ENCODE results near the gene PANK4.

PANK4 gene

DNA sequence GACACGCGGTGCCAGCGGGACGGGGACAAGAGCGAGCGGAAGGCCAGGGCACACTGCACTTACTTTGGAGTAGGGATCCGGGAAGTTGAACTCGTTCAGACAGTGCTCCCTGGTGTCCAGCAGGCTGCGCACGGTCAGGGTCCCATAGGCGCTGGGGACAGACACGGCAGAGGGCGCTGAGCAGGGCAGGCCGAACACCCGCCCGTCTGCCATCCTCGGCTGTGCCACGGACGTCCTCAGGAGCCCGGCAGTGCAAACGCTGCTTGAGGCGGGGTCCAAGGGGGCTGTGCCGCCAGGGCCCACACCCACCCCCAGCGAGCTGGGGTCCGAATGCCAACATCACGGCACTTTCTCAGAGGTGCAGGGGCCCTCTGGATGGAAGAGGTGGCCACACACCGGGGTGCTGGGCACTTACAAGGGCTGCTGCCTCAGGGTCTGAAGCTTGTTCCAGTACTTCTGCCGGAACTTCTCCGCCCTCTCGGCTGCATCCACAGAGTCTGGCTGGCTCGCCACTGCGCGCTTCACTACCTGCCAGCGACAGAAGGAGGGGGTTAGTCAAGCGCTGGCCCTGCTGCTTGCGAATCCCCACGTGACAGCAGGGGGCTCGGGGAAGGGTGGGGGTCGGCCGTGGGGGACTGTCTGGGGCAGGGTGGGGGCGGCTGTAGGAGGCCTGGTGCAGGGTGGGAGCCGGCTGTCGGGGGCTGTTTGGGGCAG lies 12.3 kb downstream of the PANK4 start:
- H3K27ac ChIP-seq (ENCODE audit: insufficient read depth in 1 of 2, low read depth in 1 of 2, low read length in 2 of 2, poor library complexity in 1 of 2, severe bottlenecking in 2 of 2) = no peak overlapping the region
- 98% methylated on average over 33 of the region's 43 CpGs for WGBS (ENCODE audit: insufficient coverage)
- H3K4me3 ChIP-seq (ENCODE audit: control insufficient read depth in 1 of 7, extremely low read depth in 1 of 7, insufficient read depth in 4 of 7, low read depth in 2 of 7, low read length in 6 of 7) = no peak overlapping the region
- H3K9me3 ChIP-seq (ENCODE audit: control extremely low read depth in 1 of 5, control insufficient read depth in 4 of 5, insufficient read depth in 2 of 5, low read depth in 1 of 5, low read length in 4 of 5) = no peaks in the 10 kb centered on the region
- no peaks in the 10 kb centered on the region for H3K27me3 ChIP-seq (replicated peaks in 2 of 5; ENCODE audit: control insufficient read depth in 4 of 5, insufficient read depth in 5 of 5, low read length in 4 of 5)
- H3K4me1 ChIP-seq (ENCODE audit: control extremely low read depth in 1 of 4, control insufficient read depth in 4 of 4, insufficient read depth in 4 of 4, low read length in 3 of 4) = no peaks in the 10 kb centered on the region
- ChIA-PET CTCF (no interaction called here), POLR2A (no interaction called here)
- H3K36me3 ChIP-seq (ENCODE audit: control insufficient read depth in 4 of 4, insufficient read depth in 4 of 4, low read length in 3 of 4) = peaks cover 3 to 96% (median 75%) of the 10 kb centered on the region in 4 experiments
- DNase-seq = no peak

GRCh38 chr1:2512862-2513421 lies 13.5 kb downstream of the PANK4 start:
- DNase-seq = no peak
- H3K27ac ChIP-seq (ENCODE audit: insufficient read depth in 1 of 2, low read depth in 1 of 2, low read length in 2 of 2, poor library complexity in 1 of 2, severe bottlenecking in 2 of 2) = no peak overlapping the region
- H3K36me3 ChIP-seq (ENCODE audit: control insufficient read depth in 4 of 4, insufficient read depth in 4 of 4, low read length in 3 of 4) = peaks cover 4 to 96% (median 68%) of the 10 kb centered on the region in 4 experiments
- CTCF ChIA-PET = no interaction called here
- no peak overlapping the region for H3K4me3 ChIP-seq (ENCODE audit: control insufficient read depth in 1 of 7, extremely low read depth in 1 of 7, insufficient read depth in 4 of 7, low read depth in 2 of 7, low read length in 6 of 7)
- no peaks in the 10 kb centered on the region for H3K4me1 ChIP-seq (ENCODE audit: control extremely low read depth in 1 of 4, control insufficient read depth in 4 of 4, insufficient read depth in 4 of 4, low read length in 3 of 4)
- no peaks in the 10 kb centered on the region for H3K27me3 ChIP-seq (replicated peaks in 2 of 5; ENCODE audit: control insufficient read depth in 4 of 5, insufficient read depth in 5 of 5, low read length in 4 of 5)
- H3K9me3 ChIP-seq (ENCODE audit: control extremely low read depth in 1 of 5, control insufficient read depth in 4 of 5, insufficient read depth in 2 of 5, low read depth in 1 of 5, low read length in 4 of 5) = no peaks in the 10 kb centered on the region
- POLR2A ChIA-PET = no interaction called here
- WGBS (ENCODE audit: insufficient coverage) = 93% methylated on average over 28 of the region's 31 CpGs

DNA sequence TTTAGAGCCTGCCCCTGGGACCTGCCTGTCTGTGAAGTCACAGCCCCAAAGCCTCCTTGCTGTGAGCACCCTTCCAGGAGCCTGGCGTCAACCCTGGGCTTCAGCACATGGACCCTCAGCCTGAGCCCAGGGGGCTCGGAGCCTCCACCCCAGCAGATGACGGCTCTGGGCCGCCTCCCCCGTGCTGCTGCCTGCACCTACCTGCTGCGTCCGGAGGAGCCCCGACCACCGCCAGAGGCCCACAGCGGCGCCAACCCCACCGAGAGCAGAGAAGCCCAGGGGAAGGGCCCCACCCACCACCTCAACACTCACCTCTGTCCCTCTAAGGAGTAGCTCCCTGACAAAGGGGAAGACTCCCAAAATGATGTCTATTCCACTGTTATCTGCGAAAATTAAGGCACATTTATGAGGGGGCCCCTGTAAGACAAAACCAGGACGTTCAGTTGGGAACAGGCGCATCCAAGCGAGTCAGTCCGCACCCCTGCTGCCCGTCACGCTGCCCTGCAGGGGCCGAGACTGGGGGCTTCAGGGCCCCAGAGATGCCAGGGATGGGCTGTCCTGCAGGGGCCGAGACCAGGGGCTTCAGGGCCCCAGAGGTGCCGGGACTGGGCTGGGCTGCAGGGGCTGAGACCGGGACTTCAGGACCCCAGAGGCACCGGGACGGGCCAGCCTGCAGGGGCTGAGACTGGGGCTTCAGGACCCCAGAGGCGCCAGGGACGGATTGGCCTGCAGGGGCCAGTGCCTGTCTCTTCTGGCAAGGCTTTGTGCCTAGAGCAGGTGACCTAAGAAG lies 15.8 kb downstream of the PANK4 start:
- peaks cover 4 to 80% (median 55%) of the 10 kb centered on the region in 4 experiments for H3K36me3 ChIP-seq (ENCODE audit: control insufficient read depth in 4 of 4, insufficient read depth in 4 of 4, low read length in 3 of 4)
- H3K27me3 ChIP-seq (replicated peaks in 2 of 5; ENCODE audit: control insufficient read depth in 4 of 5, insufficient read depth in 5 of 5, low read length in 4 of 5) = no peaks in the 10 kb centered on the region
- CTCF ChIA-PET = interaction anchor here (1.4 kb wide), 1 partner anchor 23 kb away, joined by 3 read pairs; no protein-coding TSS in a partner anchor
- DNase-seq = no peak
- H3K27ac ChIP-seq (ENCODE audit: insufficient read depth in 1 of 2, low read depth in 1 of 2, low read length in 2 of 2, poor library complexity in 1 of 2, severe bottlenecking in 2 of 2) = no peak overlapping the region
- H3K9me3 ChIP-seq (ENCODE audit: control extremely low read depth in 1 of 5, control insufficient read depth in 4 of 5, insufficient read depth in 2 of 5, low read depth in 1 of 5, low read length in 4 of 5) = no peaks in the 10 kb centered on the region
- WGBS (ENCODE audit: insufficient coverage) = 98% methylated on average over 22 of the region's 27 CpGs
- no peak overlapping the region for H3K4me3 ChIP-seq (ENCODE audit: control insufficient read depth in 1 of 7, extremely low read depth in 1 of 7, insufficient read depth in 4 of 7, low read depth in 2 of 7, low read length in 6 of 7)
- POLR2A ChIA-PET = no interaction called here
- H3K4me1 ChIP-seq (ENCODE audit: control extremely low read depth in 1 of 4, control insufficient read depth in 4 of 4, insufficient read depth in 4 of 4, low read length in 3 of 4) = peaks cover 0 to 5% (median 2%) of the 10 kb centered on the region in 4 experiments

GRCh38 chr1:2509589-2509988 lies 16.8 kb downstream of the PANK4 start:
- Histone ChIP-seq H3K36me3 (ENCODE audit: control insufficient read depth in 4 of 4, insufficient read depth in 4 of 4, low read length in 3 of 4) (peaks cover 4 to 73% (median 47%) of the 10 kb centered on the region in 4 experiments), H3K27me3 (replicated peaks in 2 of 5; ENCODE audit: control insufficient read depth in 4 of 5, insufficient read depth in 5 of 5, low read length in 4 of 5) (peaks cover 0 to 2% (median 0%) of the 10 kb centered on the region in 5 experiments), H3K4me3 (ENCODE audit: control insufficient read depth in 1 of 7, extremely low read depth in 1 of 7, insufficient read depth in 4 of 7, low read depth in 2 of 7, low read length in 6 of 7) (no peak overlapping the region), H3K27ac (ENCODE audit: insufficient read depth in 1 of 2, low read depth in 1 of 2, low read length in 2 of 2, poor library complexity in 1 of 2, severe bottlenecking in 2 of 2) (no peak overlapping the region), H3K4me1 (ENCODE audit: control extremely low read depth in 1 of 4, control insufficient read depth in 4 of 4, insufficient read depth in 4 of 4, low read length in 3 of 4) (peaks cover 0 to 5% (median 2%) of the 10 kb centered on the region in 4 experiments), H3K9me3 (ENCODE audit: control extremely low read depth in 1 of 5, control insufficient read depth in 4 of 5, insufficient read depth in 2 of 5, low read depth in 1 of 5, low read length in 4 of 5) (no peaks in the 10 kb centered on the region)
- CTCF ChIA-PET = interaction anchor here (1.4 kb wide), 1 partner anchor 22 kb away, joined by 3 read pairs; no protein-coding TSS in a partner anchor
- WGBS (ENCODE audit: insufficient coverage) = 100% methylated on average over 8 of the region's 11 CpGs
- POLR2A ChIA-PET = no interaction called here
- DNase-seq = no peak

DNA sequence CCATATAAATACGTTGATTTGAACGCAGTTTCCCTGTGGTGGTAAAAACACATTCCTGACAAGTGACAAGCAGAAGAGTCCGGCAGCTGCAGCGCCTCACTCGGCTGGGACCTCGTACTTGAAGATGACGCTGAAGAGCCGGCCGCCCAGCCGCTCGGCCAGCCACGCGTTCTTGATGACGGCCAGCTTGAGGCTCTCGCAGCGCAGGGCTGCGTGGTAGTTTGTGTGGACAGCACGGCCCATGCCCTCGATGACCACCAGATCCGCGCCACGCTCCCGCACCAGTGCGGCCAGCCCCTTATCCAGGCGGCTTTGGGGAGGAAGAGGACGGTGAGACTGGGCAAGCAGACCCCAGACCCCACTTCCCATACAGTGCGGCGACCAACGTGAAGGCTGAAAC lies 17.6 kb downstream of the PANK4 start:
- Histone ChIP-seq H3K9me3 (ENCODE audit: control extremely low read depth in 1 of 5, control insufficient read depth in 4 of 5, insufficient read depth in 2 of 5, low read depth in 1 of 5, low read length in 4 of 5) (no peaks in the 10 kb centered on the region), H3K27ac (ENCODE audit: insufficient read depth in 1 of 2, low read depth in 1 of 2, low read length in 2 of 2, poor library complexity in 1 of 2, severe bottlenecking in 2 of 2) (no peak overlapping the region), H3K27me3 (replicated peaks in 2 of 5; ENCODE audit: control insufficient read depth in 4 of 5, insufficient read depth in 5 of 5, low read length in 4 of 5) (peaks cover 0 to 10% (median 0%) of the 10 kb centered on the region in 5 experiments), H3K4me1 (ENCODE audit: control extremely low read depth in 1 of 4, control insufficient read depth in 4 of 4, insufficient read depth in 4 of 4, low read length in 3 of 4) (peaks cover 0 to 5% (median 2%) of the 10 kb centered on the region in 4 experiments), H3K4me3 (ENCODE audit: control insufficient read depth in 1 of 7, extremely low read depth in 1 of 7, insufficient read depth in 4 of 7, low read depth in 2 of 7, low read length in 6 of 7) (no peak overlapping the region), H3K36me3 (ENCODE audit: control insufficient read depth in 4 of 4, insufficient read depth in 4 of 4, low read length in 3 of 4) (peaks cover 2 to 67% (median 42%) of the 10 kb centered on the region in 4 experiments)
- no peak for DNase-seq
- ChIA-PET CTCF (interaction anchor here (0.6 kb wide), 1 partner anchor 11 kb away, joined by 3 read pairs; no protein-coding TSS in a partner anchor), POLR2A (interaction anchor here (0.6 kb wide), 1 partner anchor 32 kb away, joined by 3 read pairs; no protein-coding TSS in a partner anchor)
- WGBS (ENCODE audit: insufficient coverage) = 97% methylated on average over 26 of the region's 29 CpGs

- CTCF ChIA-PET = interaction anchor here (0.6 kb wide), 1 partner anchor 10 kb away, joined by 3 read pairs; no protein-coding TSS in a partner anchor
- Histone ChIP-seq H3K27me3 (replicated peaks in 2 of 5; ENCODE audit: control insufficient read depth in 4 of 5, insufficient read depth in 5 of 5, low read length in 4 of 5) (peaks cover 0 to 14% (median 0%) of the 10 kb centered on the region in 5 experiments), H3K36me3 (ENCODE audit: control insufficient read depth in 4 of 4, insufficient read depth in 4 of 4, low read length in 3 of 4) (peaks cover 2 to 61% (median 39%) of the 10 kb centered on the region in 4 experiments), H3K4me3 (ENCODE audit: control insufficient read depth in 1 of 7, extremely low read depth in 1 of 7, insufficient read depth in 4 of 7, low read depth in 2 of 7, low read length in 6 of 7) (no peak overlapping the region), H3K4me1 (ENCODE audit: control extremely low read depth in 1 of 4, control insufficient read depth in 4 of 4, insufficient read depth in 4 of 4, low read length in 3 of 4) (peaks cover 0 to 5% (median 2%) of the 10 kb centered on the region in 4 experiments), H3K27ac (ENCODE audit: insufficient read depth in 1 of 2, low read depth in 1 of 2, low read length in 2 of 2, poor library complexity in 1 of 2, severe bottlenecking in 2 of 2) (no peak overlapping the region), H3K9me3 (ENCODE audit: control extremely low read depth in 1 of 5, control insufficient read depth in 4 of 5, insufficient read depth in 2 of 5, low read depth in 1 of 5, low read length in 4 of 5) (no peaks in the 10 kb centered on the region)
- POLR2A ChIA-PET = no interaction called here
- no peak for DNase-seq
- WGBS (ENCODE audit: insufficient coverage) = 93% methylated on average over 17 of the region's 24 CpGs
Measured at GRCh38 chr1:2508180-2508579, 18.2 kb downstream of the PANK4 start.
